ENCODE data around the gene LRP8.

DNA sequence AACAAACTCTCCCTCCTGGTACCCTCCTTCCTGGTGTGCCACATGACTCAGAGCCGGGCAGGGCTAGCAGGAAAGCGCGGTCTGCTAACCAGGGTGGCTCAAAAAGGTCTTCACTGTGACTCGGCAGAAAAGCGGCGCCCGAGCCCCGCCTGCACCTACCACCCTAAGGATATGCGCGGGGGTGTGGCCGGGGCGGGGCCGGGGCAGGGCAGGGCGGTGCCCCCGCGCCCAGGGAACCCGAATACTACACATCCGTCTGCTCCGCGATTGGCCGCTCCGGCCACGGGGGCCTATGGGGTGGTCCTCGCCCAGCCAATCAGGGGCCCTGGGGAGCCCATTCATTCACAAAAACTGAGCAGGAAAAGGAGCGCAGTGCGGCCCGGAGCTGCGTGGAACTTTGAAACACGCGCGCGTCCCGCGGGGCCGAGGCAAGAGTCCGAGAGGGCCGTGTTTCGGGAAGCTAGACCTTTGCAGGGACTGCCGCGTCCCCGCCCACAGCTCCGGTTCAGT lies 1.7 kb downstream of the LRP8 start:
- TF ChIP-seq, protein P1, sequence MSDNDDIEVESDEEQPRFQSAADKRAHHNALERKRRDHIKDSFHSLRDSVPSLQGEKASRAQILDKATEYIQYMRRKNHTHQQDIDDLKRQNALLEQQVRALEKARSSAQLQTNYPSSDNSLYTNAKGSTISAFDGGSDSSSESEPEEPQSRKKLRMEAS (IDR thresholded peaks at IDR 0.05; ENCODE audit: low read depth, low read length), result peak; percentile 87
- peak; percentile 83 for TF ChIP-seq POLR2A (IDR thresholded peaks at IDR 0.05; ENCODE audit: extremely low read depth, insufficient read length)
- TF ChIP-seq, protein P2, sequence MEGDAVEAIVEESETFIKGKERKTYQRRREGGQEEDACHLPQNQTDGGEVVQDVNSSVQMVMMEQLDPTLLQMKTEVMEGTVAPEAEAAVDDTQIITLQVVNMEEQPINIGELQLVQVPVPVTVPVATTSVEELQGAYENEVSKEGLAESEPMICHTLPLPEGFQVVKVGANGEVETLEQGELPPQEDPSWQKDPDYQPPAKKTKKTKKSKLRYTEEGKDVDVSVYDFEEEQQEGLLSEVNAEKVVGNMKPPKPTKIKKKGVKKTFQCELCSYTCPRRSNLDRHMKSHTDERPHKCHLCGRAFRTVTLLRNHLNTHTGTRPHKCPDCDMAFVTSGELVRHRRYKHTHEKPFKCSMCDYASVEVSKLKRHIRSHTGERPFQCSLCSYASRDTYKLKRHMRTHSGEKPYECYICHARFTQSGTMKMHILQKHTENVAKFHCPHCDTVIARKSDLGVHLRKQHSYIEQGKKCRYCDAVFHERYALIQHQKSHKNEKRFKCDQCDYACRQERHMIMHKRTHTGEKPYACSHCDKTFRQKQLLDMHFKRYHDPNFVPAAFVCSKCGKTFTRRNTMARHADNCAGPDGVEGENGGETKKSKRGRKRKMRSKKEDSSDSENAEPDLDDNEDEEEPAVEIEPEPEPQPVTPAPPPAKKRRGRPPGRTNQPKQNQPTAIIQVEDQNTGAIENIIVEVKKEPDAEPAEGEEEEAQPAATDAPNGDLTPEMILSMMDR (IDR thresholded peaks at IDR 0.05; ENCODE audit: low read depth, low read length), result no peak
